ENCODE data around the gene DNM3. TPM values are rescaled to one million over a fixed set of nuclear protein-coding genes. Genes with fewer than 3 reads are reported as not detected.

The DNM3 gene
- total and polyA plus RNA-seq, 2 of the 8 experiments (the other 6 are each of a cell fraction or from before 2014, with no cell fraction given): 2.0 to 8.5 TPM

- no peak overlapping the region for H4K8ac ChIP-seq (ENCODE audit: extremely low read depth, insufficient read depth, low read length)
- DNase-seq (ENCODE audit: low read depth in 1 of 2, low spot score in 2 of 2) (no peak), FAIRE-seq (no peak)
- no peak for TF ChIP-seq CBX5 (IDR thresholded peaks at IDR 0.05; ENCODE audit: low read depth, low read length)
- no peak for TF ChIP-seq HDAC6 (IDR thresholded peaks at IDR 0.05; ENCODE audit: low read depth, low read length)
- TF ChIP-seq KDM5A (IDR thresholded peaks at IDR 0.05; ENCODE audit: low read length): no peak
- TF ChIP-seq BCL11A (IDR thresholded peaks at IDR 0.05; ENCODE audit: low read depth in 2 of 2, low read length in 2 of 2): no peak
- TF ChIP-seq POU5F1 (IDR thresholded peaks at IDR 0.05; ENCODE audit: low read depth, low read length): no peak
- TF ChIP-seq NRF1 (IDR thresholded peaks at IDR 0.05; ENCODE audit: low read depth, low read length): no peak
- TF ChIP-seq RFX5 (IDR thresholded peaks at IDR 0.05; ENCODE audit: borderline replicate concordance, low read depth, low read length): no peak
- no peak overlapping the region for H3K23ac ChIP-seq (ENCODE audit: insufficient read length)
- no peak overlapping the region for H3K4me2 ChIP-seq (ENCODE audit: insufficient read depth in 1 of 2, low read depth in 2 of 2, low read length in 2 of 2)
- H2AK5ac ChIP-seq (ENCODE audit: low read depth, low read length): no peak overlapping the region
- H3K4me3 ChIP-seq (ENCODE audit: extremely low read depth in 1 of 4, insufficient read depth in 2 of 4, low read depth in 3 of 4, low read length in 4 of 4): no peak overlapping the region
- no peaks in the 10 kb centered on the region for H3K36me3 ChIP-seq (ENCODE audit: control insufficient read depth in 2 of 4, insufficient read depth in 4 of 4, low read length in 3 of 4)
- H3K79me2 ChIP-seq (ENCODE audit: control insufficient read depth in 1 of 2, insufficient read depth in 2 of 2, low read length in 2 of 2): no peaks in the 10 kb centered on the region
- ChIA-PET CTCF (ENCODE audit: partially characterized antibody) (no interaction called here), POLR2A (ENCODE audit: partially characterized antibody) (no interaction called here)
- no peak overlapping the region for H2AFZ ChIP-seq (ENCODE audit: low read length)
- no peak overlapping the region for H2BK120ac ChIP-seq (replicated peaks; ENCODE audit: low read depth, low read length)
- H3K79me1 ChIP-seq (ENCODE audit: low read depth, low read length): no peaks in the 10 kb centered on the region
- no peak overlapping the region for H2BK20ac ChIP-seq (ENCODE audit: low read length)
- no peak overlapping the region for H2BK15ac ChIP-seq (ENCODE audit: low read length)
- H3K4me1 ChIP-seq (replicated peaks in 1 of 4; ENCODE audit: control insufficient read depth in 3 of 4, insufficient read depth in 4 of 4, low read length in 3 of 4): peaks cover 0 to 6% (median 1%) of the 10 kb centered on the region in 4 experiments; a peak in 1 of 7 replicates
- no peak overlapping the region for H3K56ac ChIP-seq (replicated peaks; ENCODE audit: insufficient read length, low read depth, low read length)
- no peak overlapping the region for H4K5ac ChIP-seq (ENCODE audit: insufficient read length, low read depth, low read length)
- H3K18ac ChIP-seq (ENCODE audit: extremely low read depth, low read length): no peak overlapping the region
- no peaks in the 10 kb centered on the region for H3K27me3 ChIP-seq (replicated peaks in 1 of 4; ENCODE audit: control insufficient read depth in 3 of 4, extremely low read depth in 1 of 4, insufficient read depth in 3 of 4, low read length in 3 of 4)
- no peak overlapping the region for H2BK12ac ChIP-seq (ENCODE audit: low read depth, low read length)
- H3K9ac ChIP-seq (replicated peaks in 1 of 4; ENCODE audit: extremely low read depth in 1 of 4, low read depth in 3 of 4, low read length in 3 of 4): no peak overlapping the region
- H4K20me1 ChIP-seq (replicated peaks in 1 of 2; ENCODE audit: control insufficient read depth in 1 of 2, insufficient read depth in 2 of 2, low read length in 2 of 2): no peaks in the 10 kb centered on the region
- H2BK5ac ChIP-seq (ENCODE audit: low read depth, low read length): no peak overlapping the region
- H3K14ac ChIP-seq (ENCODE audit: insufficient read length): no peak overlapping the region
- no peak overlapping the region for H3K4ac ChIP-seq (replicated peaks; ENCODE audit: insufficient read length, low read depth, low read length)
- H4K91ac ChIP-seq (replicated peaks; ENCODE audit: insufficient read length, low read length): no peak overlapping the region
- H3K27ac ChIP-seq (ENCODE audit: low read depth, low read length): no peak overlapping the region
- no peaks in the 10 kb centered on the region for H3K23me2 ChIP-seq (ENCODE audit: low read depth, low read length)
- no peaks in the 10 kb centered on the region for H3K9me3 ChIP-seq (ENCODE audit: insufficient read depth in 2 of 2, low read depth in 1 of 2, low read length in 1 of 2)
These were observed 90.5 kb downstream of the DNM3 start for GRCh38 chr1:171931752-171932151.

All from H1 (cell line).